OCI-LY1 (cell line): ENCODE data around the gene TRAPPC4.

Experiments used
- EZH2 ChIP-seq: fragments of 200-600 bp; sonication (generic), shearing (Covaris generic); IDR thresholded peaks from 2 replicates; pipeline ENCODE4 v1.8.0; 2017; ENCODE audit warnings: borderline replicate concordance, mixed run types, mild to moderate bottlenecking, antibody characterized with exemption, low read length, moderate library complexity, mixed read lengths
- TF ChIP-seq, protein P1 (sequence below): fragments of 200-600 bp; sonication (generic), shearing (Covaris generic); IDR thresholded peaks from 2 replicates; pipeline ENCODE4 v1.5.1; 2017; ENCODE audit warnings: mild to moderate bottlenecking, antibody characterized with exemption, low read length, moderate library complexity, mixed read lengths

DNA sequence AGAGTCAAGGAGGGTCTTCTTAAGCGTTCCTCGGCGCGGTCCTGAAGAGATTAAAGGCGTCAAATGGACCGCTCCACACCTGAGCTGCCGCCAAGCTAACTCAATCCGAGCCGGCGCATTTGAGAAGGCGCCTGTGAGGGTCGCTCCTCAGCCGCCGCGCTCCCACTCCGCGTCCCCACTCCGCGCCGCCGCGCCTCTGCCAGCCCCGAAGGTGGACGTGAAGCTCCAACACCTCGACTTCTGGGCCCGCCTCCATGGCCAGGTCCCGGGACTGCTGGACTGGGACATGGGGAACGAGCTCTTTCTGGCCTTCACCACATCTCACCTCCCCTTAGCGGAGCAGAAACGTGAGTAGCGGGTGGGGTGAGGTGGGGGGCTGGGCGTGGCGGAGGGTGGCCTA is 46.9 kb upstream of the TRAPPC4 start, which contains the start of gene FOXR1:
- no peak for TF ChIP-seq EZH2
- TF ChIP-seq, protein P1, sequence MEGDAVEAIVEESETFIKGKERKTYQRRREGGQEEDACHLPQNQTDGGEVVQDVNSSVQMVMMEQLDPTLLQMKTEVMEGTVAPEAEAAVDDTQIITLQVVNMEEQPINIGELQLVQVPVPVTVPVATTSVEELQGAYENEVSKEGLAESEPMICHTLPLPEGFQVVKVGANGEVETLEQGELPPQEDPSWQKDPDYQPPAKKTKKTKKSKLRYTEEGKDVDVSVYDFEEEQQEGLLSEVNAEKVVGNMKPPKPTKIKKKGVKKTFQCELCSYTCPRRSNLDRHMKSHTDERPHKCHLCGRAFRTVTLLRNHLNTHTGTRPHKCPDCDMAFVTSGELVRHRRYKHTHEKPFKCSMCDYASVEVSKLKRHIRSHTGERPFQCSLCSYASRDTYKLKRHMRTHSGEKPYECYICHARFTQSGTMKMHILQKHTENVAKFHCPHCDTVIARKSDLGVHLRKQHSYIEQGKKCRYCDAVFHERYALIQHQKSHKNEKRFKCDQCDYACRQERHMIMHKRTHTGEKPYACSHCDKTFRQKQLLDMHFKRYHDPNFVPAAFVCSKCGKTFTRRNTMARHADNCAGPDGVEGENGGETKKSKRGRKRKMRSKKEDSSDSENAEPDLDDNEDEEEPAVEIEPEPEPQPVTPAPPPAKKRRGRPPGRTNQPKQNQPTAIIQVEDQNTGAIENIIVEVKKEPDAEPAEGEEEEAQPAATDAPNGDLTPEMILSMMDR: no peak
